SK-N-SH (cell line): Measurements from ENCODE around the gene CCNK. TPM values are rescaled to one million over a fixed set of nuclear protein-coding genes. Genes with fewer than 3 reads are reported as not detected.

Source experiments
- CTCF ChIA-PET: fragments of 300-600, 350-600 bp; formaldehyde crosslinking; extraction: SDS; loops from one replicate; lab custom pipeline; 2021; lab: Yijun Ruan, JAX
- POLR2A ChIA-PET: fragments of 350-600 bp; sonication (Branson Sonifier 250); formaldehyde crosslinking; extraction: SDS; loops from one replicate; lab custom pipeline; 2020; ENCODE audit warnings: antibody characterized with exemption, inconsistent platforms; lab: Yijun Ruan, JAX
- DNase-seq: peaks from one replicate; pipeline ENCODE4 v3.0.0; 2012
- H2AFZ ChIP-seq: fragments of 200-600 bp; sonication (generic); 2 replicates; pipeline ENCODE4 v1.8.1; 2016; ENCODE audit warnings: antibody characterized with exemption, mild to moderate bottlenecking, low read depth
- H3F3A ChIP-seq: fragments of 200-600 bp; sonication (generic); replicated peaks from 2 replicates; pipeline ENCODE3; 2016; ENCODE audit warnings: antibody characterized with exemption, mild to moderate bottlenecking; ENCODE audit not compliant: insufficient read depth
- H3K27ac ChIP-seq, 2 experiments: fragments of 200-500 bp in 1 of 2; fragments of 200-600 bp in 1 of 2; sonication (Bioruptor generic) in 1 of 2; sonication (generic), shearing (Covaris generic) in 1 of 2; 2 replicates each; pipeline versions ENCODE4 v1.5.1 to v1.6.1; 2014 to 2016; ENCODE audit warnings: low read depth in 2 of 2, inconsistent platforms in 1 of 2, low read length in 1 of 2, mild to moderate bottlenecking in 1 of 2, mixed read lengths in 1 of 2
- H3K27me3 ChIP-seq: fragments of 200-600 bp; sonication (generic), shearing (Covaris generic); 2 replicates; pipeline ENCODE4 v1.6.1; 2016; ENCODE audit warnings: mixed run types; ENCODE audit not compliant: insufficient read depth
- H3K36me3 ChIP-seq, 2 experiments: fragments of 200-500 bp in 1 of 2; fragments of 200-600 bp in 1 of 2; sonication (Bioruptor generic) in 1 of 2; sonication (generic) in 1 of 2; replicated peaks in 1 of 2; 2 replicates each; pipeline versions ENCODE3 to v1.5.1; 2014 to 2016; ENCODE audit warnings: low read length in 1 of 2, mild to moderate bottlenecking in 1 of 2; ENCODE audit not compliant: insufficient read depth in 2 of 2, control insufficient read depth in 1 of 2
- H3K4me1 ChIP-seq, 2 experiments: fragments of 200-500 bp in 1 of 2; fragments of 200-600 bp in 1 of 2; sonication (Bioruptor generic) in 1 of 2; sonication (generic), shearing (Covaris generic) in 1 of 2; 2 replicates each; pipeline versions ENCODE4 v1.5.1 to v1.6.1; 2014 to 2016; ENCODE audit warnings: low read depth in 1 of 2, low read length in 1 of 2, mixed run types in 1 of 2; ENCODE audit not compliant: insufficient read depth in 2 of 2, control insufficient read depth in 1 of 2
- H3K4me2 ChIP-seq: fragments of 200-600 bp; sonication (generic), shearing (Covaris generic); 2 replicates; pipeline ENCODE4 v1.6.1; 2017; ENCODE audit warnings: mixed run types
- H3K4me3 ChIP-seq, 2 experiments: fragments of 200-500 bp in 1 of 2; fragments of 200-600 bp in 1 of 2; sonication (Bioruptor generic) in 1 of 2; sonication (generic), shearing (Covaris generic) in 1 of 2; 2 replicates each; pipeline versions ENCODE4 v1.5.1 to v1.8.1; 2014 to 2016; ENCODE audit warnings: low read depth in 2 of 2, inconsistent platforms in 1 of 2, low read length in 1 of 2, mild to moderate bottlenecking in 1 of 2, mixed read lengths in 1 of 2, moderate library complexity in 1 of 2
- H3K79me2 ChIP-seq: fragments of 200-600 bp; sonication (generic); 2 replicates; pipeline ENCODE4 v1.8.1; 2017; ENCODE audit warnings: mild to moderate bottlenecking; ENCODE audit not compliant: insufficient read depth
- H3K9ac ChIP-seq: fragments of 200-600 bp; sonication (generic); 2 replicates; pipeline ENCODE4 v1.6.1; 2017; ENCODE audit warnings: mixed run types
- H3K9me2 ChIP-seq: fragments of 200-600 bp; sonication (generic); 2 replicates; pipeline ENCODE4 v1.6.1; 2017; ENCODE audit warnings: mixed run types
- H3K9me3 ChIP-seq: fragments of 200-600 bp; sonication (generic); 2 replicates; pipeline ENCODE4 v1.6.1; 2017; ENCODE audit warnings: mixed run types, mild to moderate bottlenecking, moderate library complexity
- H4K20me1 ChIP-seq: fragments of 200-600 bp; sonication (generic); 2 replicates; pipeline ENCODE4 v1.6.1; 2017; ENCODE audit warnings: mild to moderate bottlenecking, mixed run types; ENCODE audit not compliant: insufficient read depth
- EP300 ChIP-seq, 2 experiments: IDR thresholded peaks; 2 replicates each; pipeline versions ENCODE4 v1.4.0 to v1.6.1; 2012; ENCODE audit warnings: borderline replicate concordance in 1 of 2, low read depth in 1 of 2, low read length in 1 of 2
- FOSL2 ChIP-seq: IDR thresholded peaks from 2 replicates; pipeline ENCODE4 v1.4.0; 2012; ENCODE audit warnings: low read depth, mild to moderate bottlenecking, moderate library complexity, borderline replicate concordance
- FOXJ3 ChIP-seq: sonication (generic); formaldehyde crosslinking; IDR thresholded peaks from 2 replicates; pipeline ENCODE4 v1.5.1; 2020; ENCODE audit warnings: mild to moderate bottlenecking, missing genetic modification reagents
- GABPA ChIP-seq: IDR thresholded peaks from 2 replicates; pipeline ENCODE4 v1.4.0; 2012; ENCODE audit warnings: low read depth, mild to moderate bottlenecking
- GATA2 ChIP-seq: sonication (generic); formaldehyde crosslinking; IDR thresholded peaks from 2 replicates; pipeline ENCODE4 v1.5.0; 2020; ENCODE audit warnings: mild to moderate bottlenecking, missing genetic modification reagents
- IRF3 ChIP-seq: fragments of 150-350 bp; IDR thresholded peaks from 2 replicates; pipeline ENCODE4 v1.6.1; 2016; ENCODE audit warnings: mild to moderate bottlenecking, low read depth, low read length
- JUND ChIP-seq: IDR thresholded peaks from 2 replicates; pipeline ENCODE4 v1.4.0; 2012
- PBX3 ChIP-seq: IDR thresholded peaks from 2 replicates; pipeline ENCODE4; 2012
- RCOR1 ChIP-seq: fragments of 150-350 bp; IDR thresholded peaks from 2 replicates; pipeline ENCODE4 v1.6.1; 2017; ENCODE audit warnings: antibody characterized with exemption, low read length
- REST ChIP-seq: IDR thresholded peaks from 2 replicates; pipeline ENCODE4 v1.6.1; 2012; ENCODE audit warnings: mild to moderate bottlenecking, low read depth, low read length, moderate library complexity
- TCF12 ChIP-seq: IDR thresholded peaks from 2 replicates; pipeline ENCODE4 v1.4.0; 2012
- YY1 ChIP-seq: IDR thresholded peaks from 2 replicates; pipeline ENCODE4 v1.4.0; 2012; ENCODE audit warnings: low read depth, mild to moderate bottlenecking
- WGBS: methylation state at CpG from one replicate; pipeline ENCODE4 v1.1.6; 2017; ENCODE audit warnings: low lambda C conversion rate; 5-methylcytosine and 5-hydroxymethylcytosine counted together
- polyA plus RNA-seq, 3 experiments: library from polyadenylated mRNA; depleted of rRNA; stranded (reverse); fragments of >200 nt; gene quantifications; 2 replicates each; pipeline ENCODE4 v1.2.3, GENCODE V29; 2012

Gene CCNK
- polyA plus RNA-seq, 1 of the 3 experiments (the other 2 are of a cell fraction) = 14.6 TPM

- no peaks in the 10 kb centered on the region for H3K27me3 ChIP-seq
- TF ChIP-seq PBX3 = no peak
- TF ChIP-seq GATA2 = no peak
- no peak for TF ChIP-seq JUND
- TF ChIP-seq IRF3 = no peak
- TF ChIP-seq REST = no peak
- no peak for TF ChIP-seq GABPA
- no peak for TF ChIP-seq TCF12
- TF ChIP-seq YY1 = no peak
- TF ChIP-seq EP300 (IDR thresholded peaks at IDR 0.05; ENCODE audit: borderline replicate concordance in 1 of 2, low read depth in 1 of 2, low read length in 1 of 2) = no peak
- TF ChIP-seq FOSL2 = no peak
- no peak for TF ChIP-seq FOXJ3 (CRISPR knock-in tag)
- TF ChIP-seq RCOR1 = no peak
- TF ChIP-seq, all 33 proteins: peak for 0
- no peak overlapping the region for H3K4me2 ChIP-seq
- H3K9me2 ChIP-seq = no peaks in the 10 kb centered on the region
- H3K9ac ChIP-seq = no peak overlapping the region
- ChIA-PET POLR2A (no interaction called here), CTCF (interaction anchor here (1.0 to 2.1 kb wide), 5 partner anchors 19 to 45 kb away, joined by 3 to 11 read pairs (median 3); no protein-coding TSS in a partner anchor)
- no peaks in the 10 kb centered on the region for H3K79me2 ChIP-seq
- no peaks in the 10 kb centered on the region for H3K4me1 ChIP-seq
- no peaks in the 10 kb centered on the region for H3F3A ChIP-seq
- no peak overlapping the region for H2AFZ ChIP-seq
- no peak for DNase-seq
- H3K27ac ChIP-seq = no peak overlapping the region
- no peaks in the 10 kb centered on the region for H4K20me1 ChIP-seq
- H3K4me3 ChIP-seq = no peak overlapping the region
- WGBS = 84% methylated on average over 4 of the region's 4 CpGs
- no peaks in the 10 kb centered on the region for H3K9me3 ChIP-seq
- peaks cover 3 to 9% of the 10 kb centered on the region in 2 experiments for H3K36me3 ChIP-seq
These were observed 45.9 kb upstream of the CCNK start for GRCh38 chr14:99435327-99435726.
